GM18526 (cell line): ENCODE measurements around the gene SLC7A6.

ENCODE experiments used
- POLR2A ChIP-seq: IDR thresholded peaks from 3 replicates; pipeline ENCODE4 v1.6.1; 2011; ENCODE audit not compliant: insufficient read length; ENCODE audit errors: extremely low read depth

The SLC7A6 gene

GRCh38 chr16:68264128-68265077, at the start of gene SLC7A6:
TSS of gene SLC7A6 (plus strand) at chr16:68264526. CDS start at chr16:68274727, 10,201 bp downstream.
- peak; percentile 74 for TF ChIP-seq POLR2A

- no peak for TF ChIP-seq POLR2A
These were observed 49.6 kb upstream of the SLC7A6 start for GRCh38 chr16:68214726-68215125.

GRCh38 chr16:68215302-68215701, 49.0 kb upstream of the SLC7A6 start:
- TF ChIP-seq POLR2A, result no peak

GRCh38 chr16:68216240-68216639, 48.1 kb upstream of the SLC7A6 start:
- no peak for TF ChIP-seq POLR2A

GRCh38 chr16:68217506-68217905, 46.8 kb upstream of the SLC7A6 start:
- no peak for TF ChIP-seq POLR2A

- TF ChIP-seq POLR2A, result no peak
These were observed 44.5 kb upstream of the SLC7A6 start for GRCh38 chr16:68219725-68220351.

GRCh38 chr16:68223072-68223471, 41.3 kb upstream of the SLC7A6 start:
- TF ChIP-seq POLR2A, result no peak

- no peak for TF ChIP-seq POLR2A
These were observed 38.2 kb upstream of the SLC7A6 start for GRCh38 chr16:68226116-68226515.

GRCh38 chr16:68227183-68227793, 37.0 kb upstream of the SLC7A6 start:
- TF ChIP-seq POLR2A, result no peak

- TF ChIP-seq POLR2A, result no peak
These were observed 36.3 kb upstream of the SLC7A6 start for GRCh38 chr16:68227850-68228553.

GRCh38 chr16:68228652-68229051, 35.7 kb upstream of the SLC7A6 start:
- no peak for TF ChIP-seq POLR2A

- no peak for TF ChIP-seq POLR2A
These were observed 34.7 kb upstream of the SLC7A6 start for GRCh38 chr16:68229431-68230175.

GRCh38 chr16:68230176-68230571, 34.2 kb upstream of the SLC7A6 start:
- no peak for TF ChIP-seq POLR2A

- TF ChIP-seq POLR2A, result no peak
These were observed 33.4 kb upstream of the SLC7A6 start for GRCh38 chr16:68230956-68231355.
